ENCODE data around the gene CMTR1.
"Not testable (repeated sequence)": the region's sequence is repeated elsewhere in the genome, so short reads cannot be mapped to it uniquely, and the experiment has no call there.

The CMTR1 gene

DNA sequence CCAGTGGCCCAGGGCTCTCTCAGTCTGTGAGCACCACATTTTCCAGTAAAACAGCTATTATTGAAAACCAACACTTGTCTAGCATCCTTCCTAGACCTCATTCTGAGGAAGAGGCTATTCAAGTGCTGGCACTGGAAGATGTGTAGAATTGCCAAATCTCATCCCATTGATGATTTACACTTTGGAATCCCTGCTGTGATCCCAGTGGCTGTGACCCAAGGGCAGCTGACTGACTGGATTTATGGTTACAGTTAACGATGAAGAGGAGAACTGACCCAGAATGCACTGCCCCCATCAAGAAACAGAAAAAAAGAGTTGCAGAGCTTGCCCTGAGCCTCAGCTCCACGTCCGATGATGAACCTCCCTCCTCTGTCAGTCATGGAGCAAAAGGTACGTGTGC is 2.4 kb downstream of the CMTR1 start:
- DNase-seq, result no peak

DNA sequence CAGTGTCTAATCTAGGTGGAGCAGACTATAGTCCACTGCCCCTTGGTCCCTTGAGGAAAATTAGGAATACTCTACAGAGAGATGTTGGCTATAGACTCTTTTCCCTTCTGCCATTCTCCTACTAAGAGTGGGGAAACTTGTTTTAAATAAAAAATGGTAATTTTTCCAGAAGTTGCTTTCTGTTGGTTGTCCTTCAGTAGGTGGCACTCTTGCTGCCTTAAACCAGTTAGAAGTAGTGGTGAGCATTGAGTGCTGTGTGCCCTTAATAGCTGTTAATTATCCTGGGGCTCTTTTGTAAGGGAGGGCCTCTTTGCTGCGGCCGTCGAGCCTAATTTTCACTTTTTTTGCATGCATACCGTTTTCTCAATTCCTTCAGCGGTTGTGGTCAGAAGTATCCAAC is 2.8 kb downstream of the CMTR1 start:
- DNase-seq, result no peak

DNA sequence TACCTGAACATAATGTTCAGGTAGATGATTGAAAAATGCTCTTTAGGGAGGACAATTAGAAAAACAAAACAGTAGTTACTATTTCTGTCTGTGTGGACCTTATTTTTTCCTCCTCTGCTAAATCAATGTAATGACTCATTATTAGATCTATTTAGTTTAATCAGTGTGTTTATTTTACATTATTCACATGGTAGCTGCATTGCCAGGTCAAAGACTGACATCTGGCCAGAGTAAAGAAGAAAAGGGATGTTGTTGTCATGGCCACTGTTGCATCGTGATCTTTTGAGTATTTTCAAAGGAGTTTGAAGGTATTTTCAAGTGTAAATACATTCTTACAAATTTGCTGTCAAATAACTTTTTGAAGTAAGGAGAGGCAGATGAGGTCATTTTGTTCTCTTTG is 5.9 kb downstream of the CMTR1 start:
- DNase-seq, result no peak

DNA sequence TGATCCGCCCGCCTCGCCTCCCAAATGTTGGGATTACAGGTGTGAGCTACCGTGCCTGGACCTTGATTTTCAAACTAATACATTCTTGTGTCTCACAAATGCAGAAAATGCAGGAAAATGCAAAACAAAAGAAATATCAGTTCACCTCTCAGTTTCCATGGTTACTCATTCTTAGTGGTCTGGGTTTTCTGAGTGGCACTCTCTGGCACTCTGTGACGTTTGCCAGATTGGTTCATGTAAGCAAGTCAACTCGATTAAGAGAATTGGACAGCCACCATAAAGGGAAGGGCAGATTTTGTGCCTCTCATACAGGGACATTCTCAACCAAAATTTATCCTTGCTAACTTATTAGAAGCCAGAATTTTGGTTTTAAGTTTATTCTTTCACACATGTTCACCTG is 8.6 kb downstream of the CMTR1 start:
- no peak for DNase-seq

DNA sequence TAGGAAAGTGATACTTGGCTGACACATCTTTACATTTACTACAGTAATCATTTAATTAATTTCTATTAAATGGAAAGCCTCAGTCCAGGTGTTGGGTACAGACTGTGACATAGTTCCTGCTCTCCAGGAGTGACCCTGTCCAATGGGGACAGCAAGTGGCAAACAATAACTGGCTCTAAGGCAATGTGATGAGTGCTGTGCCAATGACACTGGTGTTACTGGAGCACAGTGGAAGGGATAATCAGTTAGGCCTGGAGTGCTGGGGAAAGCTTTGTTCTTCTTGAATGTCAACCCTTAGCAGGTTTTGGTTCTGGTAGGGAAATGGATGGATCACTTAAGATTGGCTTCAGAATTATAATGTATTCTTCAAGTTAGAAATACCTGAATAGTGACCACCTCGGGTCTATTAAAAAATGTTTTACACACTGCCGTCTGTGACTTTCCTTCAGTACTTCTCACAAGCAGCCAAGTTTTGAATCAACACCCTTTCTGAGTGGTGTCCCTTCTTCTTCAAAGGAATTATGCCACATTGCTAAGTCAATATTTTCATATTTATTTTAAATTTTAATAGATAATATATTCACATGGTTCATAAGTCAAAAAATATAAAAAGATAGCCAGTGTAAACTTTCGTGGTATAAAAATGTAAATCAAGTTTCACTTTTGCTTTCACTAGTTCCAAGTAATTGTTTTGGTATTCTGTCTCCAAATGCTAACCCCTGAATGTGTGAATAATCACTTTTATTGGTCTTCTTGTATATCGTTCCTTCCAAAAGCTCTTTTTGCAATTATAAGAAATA is 9.6 kb downstream of the CMTR1 start:
- DNase-seq, result no peak

DNA sequence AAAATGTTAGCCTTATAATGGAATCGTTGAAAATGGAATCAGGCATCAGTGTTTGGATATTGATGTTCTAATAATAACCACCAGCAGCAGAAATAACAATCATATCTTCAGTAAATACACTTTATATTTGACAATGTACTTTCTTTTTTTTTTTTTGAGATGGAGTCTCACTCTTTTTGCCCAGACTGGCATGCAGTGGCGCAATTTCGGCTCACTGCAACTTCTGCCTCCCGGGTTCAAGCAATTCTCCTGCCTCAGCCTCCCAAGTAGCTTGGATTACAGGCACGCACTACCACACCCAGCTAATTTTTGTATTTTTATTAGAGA is 10.2 kb downstream of the CMTR1 start:
- DNase-seq, result not testable (repeated sequence)

DNA sequence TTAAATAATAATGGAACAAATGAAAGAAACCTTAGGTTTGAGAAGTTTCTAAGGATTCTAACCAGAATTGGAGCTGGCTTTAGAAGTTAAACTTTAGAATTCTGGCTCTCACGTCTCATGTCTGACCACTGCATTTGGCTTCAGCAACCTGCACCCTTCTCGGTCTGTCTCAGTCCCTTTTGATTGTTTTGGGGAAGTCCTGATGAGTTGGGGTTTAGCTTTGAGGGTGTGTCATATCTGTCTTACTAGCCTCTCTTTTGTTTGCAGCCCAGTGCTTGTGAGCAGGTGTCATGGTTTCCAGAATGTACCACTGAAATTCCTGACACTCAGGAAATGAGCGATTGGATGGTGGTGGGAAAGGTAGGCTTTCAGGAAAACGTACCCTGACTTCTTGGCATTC is 17.0 kb downstream of the CMTR1 start:
- DNase-seq, result no peak

DNA sequence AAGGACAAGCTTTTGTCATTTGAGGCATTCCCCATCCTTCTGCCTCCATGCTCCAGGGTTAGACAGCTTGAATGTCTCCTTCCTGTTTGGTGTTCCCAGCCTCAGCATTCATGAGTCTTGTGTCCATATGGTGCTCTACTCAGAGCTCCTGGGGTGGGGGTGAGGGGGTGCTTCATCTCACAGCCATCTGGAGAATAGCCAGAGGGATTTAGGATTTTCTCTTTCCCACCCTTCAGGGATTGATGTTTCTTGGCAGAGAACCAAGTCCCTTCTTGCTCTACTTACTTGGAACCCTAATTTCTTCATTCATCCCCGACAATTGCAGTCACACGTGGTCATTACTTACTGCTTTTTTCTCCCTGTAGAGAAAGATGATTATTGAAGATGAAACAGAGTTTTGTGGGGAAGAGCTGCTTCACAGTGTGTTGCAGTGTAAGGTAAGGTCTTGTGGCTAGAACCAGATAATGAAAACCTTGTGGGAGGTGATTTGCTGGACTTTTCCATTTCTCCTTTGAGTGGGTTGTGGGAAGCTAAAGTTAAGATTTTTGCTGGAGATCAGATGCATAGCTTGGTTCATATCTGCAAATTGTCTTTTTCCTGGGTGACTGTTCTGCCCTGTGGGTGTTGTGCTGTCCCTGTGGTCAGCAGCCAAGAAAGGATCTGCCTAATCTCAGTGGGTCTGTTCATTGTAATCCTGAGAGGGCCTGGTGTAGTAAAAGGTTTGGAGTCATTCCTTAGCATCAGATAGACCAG is 18.6 kb downstream of the CMTR1 start:
- no peak for DNase-seq

DNA sequence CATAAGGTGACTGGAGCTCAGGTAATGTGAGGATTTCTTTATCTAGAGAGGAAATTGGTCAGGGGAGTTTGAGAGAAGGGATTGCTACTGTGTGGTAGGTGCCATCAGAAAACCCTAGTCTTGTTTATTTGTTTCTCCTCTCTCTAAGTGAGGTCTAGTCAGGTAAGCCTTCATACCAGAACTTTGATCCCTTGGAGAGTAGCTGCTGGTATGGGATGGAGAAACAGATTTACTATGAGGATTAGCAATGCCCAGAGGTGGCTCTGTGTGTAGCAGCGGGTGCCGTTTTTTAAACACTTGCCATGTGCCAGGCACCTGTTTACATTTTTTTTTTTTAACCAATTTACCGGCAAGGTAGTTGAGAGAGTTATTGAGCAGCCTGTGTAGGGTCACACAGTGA is 19.5 kb downstream of the CMTR1 start:
- DNase-seq, result no peak

DNA sequence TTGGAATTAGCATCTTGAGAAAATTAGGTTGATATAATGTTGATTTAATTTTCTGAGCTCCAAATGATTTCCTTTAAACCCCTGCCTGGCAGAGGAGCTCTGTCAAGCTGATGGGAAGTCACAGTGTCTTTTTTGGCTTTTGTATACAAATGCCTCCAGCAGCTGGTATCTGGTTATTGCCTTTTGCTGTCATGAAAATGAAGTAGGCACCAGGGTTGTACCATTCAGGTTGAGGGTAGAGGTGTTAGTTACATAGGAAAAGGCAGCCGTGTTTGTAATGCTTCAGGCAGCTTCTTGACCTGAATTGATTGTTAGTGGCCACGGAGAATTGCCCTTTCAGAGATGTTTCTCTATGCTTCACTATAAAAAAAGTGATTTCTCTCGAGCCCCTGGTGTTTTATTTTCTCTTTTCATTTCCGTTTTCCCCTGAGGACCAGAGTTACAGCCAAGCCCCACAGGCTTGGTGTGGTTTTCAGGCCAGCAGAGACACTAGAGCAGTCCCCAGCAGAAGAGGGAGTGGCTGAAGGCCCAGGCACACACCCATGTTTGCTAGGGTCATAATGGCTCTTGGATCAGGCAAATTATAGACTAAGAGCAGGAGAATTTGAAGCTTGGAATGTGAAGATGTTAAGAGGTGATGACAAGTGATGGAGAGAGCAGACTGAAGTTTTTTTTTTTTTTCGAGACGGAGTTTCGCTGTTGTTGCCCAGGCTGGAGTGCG is 21.6 kb downstream of the CMTR1 start:
- DNase-seq, result no peak

DNA sequence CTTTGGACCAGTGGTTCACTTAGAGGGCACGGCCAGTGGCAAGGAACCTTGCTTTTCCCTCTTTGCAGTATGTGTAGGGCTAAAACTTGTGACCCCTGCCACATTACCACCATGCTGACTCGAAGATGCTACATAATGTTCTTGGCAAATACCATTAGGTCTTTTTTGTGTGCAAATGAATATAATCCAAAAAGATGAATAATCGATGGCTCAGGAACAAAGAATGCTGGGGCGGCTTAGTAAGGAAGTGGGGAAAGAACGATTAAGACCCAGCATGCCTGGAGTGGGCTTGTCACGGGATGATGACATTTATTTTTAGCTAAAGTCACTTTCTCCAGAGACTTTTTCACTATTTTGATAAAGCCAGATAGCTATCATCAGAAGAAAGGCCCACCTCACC is 23.1 kb downstream of the CMTR1 start:
- DNase-seq, result peak; percentile 94

DNA sequence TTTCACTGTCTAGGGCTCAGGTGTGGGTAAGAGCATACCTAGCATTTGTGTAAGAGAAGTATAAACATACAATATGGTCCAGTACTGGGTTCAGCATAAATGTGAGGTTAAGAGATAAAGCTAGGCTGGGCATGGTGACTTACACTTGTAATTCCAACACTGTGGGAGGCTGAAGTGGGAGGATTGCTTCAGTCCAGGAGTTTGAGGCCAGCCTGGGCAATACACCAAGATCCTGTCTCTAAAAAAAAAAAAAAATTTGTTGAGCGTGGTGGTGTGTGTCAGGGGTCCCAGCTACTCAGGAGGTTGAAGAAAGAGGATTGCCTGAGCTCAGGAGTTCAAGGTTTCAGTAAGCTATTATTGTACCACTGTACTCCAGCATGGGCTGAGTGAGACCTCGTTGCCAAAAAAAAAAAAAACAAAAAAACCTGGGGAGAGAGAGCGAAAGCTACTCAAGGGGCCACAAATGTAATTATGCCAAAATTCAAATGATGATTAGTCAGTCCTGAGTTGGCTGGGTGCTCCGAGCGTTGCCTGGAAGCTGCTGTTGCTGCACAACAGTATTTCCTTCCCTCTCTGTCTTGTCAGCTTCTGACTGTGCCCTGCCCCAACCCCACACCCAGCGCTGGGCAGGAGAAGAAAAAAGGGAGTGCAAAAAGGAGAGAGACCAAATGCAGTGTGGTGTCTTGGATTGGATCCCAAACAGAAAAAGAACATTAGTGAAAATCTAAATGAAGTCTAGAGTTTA is 24.0 kb downstream of the CMTR1 start:
- DNase-seq, result peak; percentile 95

DNA sequence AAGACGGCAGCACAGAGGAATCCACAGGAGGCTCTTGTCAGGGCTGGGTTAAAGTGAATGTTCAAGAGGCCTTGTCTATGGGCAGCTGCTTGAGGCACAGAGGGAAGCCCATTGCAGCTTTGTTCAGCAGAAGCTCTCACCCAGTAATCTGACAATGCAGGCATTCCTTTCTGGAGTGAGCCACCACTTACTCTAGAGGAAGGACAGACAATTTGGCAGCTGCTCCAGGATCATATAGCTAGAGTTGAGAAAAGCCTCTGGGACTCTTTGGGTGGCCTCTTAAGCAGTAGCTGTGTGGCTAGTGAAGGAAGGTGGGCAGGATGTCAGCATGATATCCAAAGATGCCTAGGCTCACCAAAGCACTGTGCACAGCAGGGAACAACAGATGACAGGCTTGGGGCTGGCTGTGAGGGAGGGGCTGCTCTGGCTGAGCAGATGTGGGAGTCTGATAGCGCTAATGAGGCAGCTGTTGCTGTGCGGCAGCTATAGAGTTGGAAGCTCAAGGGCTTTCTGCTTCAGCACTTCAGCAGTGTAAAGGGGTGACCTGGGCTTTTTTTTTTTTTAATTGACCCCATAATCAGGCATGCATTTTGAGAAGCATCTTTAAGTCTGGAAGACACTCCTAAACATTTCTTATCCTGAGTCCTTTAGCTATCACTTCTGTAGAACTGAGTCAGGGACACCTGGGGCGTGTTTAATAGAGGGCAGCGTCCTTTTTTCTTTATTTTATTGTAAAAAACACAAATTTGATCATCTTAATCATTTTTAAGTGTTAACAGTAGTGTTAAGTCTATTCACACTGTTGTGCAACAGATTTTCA is 27.2 kb downstream of the CMTR1 start:
- DNase-seq, result no peak

DNA sequence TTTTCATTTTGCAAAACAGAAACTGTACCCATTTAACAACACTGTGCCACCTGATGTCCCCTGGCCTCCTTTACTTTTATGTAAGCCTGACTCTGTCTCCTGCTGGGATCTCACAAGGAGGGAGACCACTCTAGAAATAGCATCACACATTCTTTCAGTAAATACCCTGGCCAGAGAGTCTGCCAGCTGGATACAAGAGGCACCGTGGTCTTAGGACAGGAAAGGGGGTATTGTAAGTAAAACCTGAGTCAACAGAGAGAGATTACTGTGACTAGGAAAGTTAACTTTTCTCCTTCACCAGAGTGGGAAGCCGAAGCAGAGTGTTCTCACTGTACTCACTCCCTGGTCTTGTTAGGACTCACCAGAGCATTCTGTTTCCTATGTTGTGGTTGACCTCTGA is 27.8 kb downstream of the CMTR1 start:
- DNase-seq, result no peak

DNA sequence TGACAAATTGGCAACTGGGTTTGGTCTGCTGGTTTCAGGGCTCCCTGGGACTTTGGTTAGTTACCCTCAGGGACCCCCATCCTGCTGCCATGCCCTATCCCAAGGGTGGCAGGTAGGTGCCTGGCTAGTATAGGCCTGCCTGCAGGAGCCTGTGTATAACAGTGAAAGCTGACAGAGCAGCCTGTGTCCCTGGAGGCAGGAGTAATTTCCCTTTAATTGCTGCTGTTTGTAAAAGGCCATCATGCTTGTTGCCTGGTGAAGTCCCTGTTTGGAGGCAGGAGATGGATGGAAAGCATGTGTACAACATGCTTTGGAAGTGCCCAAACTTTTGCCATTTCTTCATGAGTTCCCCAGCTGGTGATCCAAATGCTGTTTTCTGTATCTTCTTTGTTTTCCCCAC is 30.1 kb downstream of the CMTR1 start:
- no peak for DNase-seq

DNA sequence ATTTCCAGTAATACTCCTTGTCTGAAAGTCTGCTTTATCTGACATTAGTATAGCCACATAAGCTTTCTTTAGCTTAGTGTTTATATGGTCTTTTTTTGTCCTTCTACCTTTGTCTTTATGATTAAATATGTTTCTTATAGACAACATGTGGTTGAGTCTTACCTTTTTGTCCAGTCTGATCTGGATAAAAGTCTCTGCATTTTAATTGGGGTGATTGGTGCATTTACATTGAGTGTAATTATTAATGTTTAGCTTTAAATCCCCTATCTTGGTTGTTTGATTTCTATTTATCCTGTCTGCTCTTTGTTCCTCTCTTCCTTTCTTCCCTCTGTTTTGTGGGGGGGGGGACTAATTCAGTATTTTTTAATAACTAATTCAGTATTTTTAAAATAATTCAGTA is 34.7 kb downstream of the CMTR1 start:
- DNase-seq, result no peak

DNA sequence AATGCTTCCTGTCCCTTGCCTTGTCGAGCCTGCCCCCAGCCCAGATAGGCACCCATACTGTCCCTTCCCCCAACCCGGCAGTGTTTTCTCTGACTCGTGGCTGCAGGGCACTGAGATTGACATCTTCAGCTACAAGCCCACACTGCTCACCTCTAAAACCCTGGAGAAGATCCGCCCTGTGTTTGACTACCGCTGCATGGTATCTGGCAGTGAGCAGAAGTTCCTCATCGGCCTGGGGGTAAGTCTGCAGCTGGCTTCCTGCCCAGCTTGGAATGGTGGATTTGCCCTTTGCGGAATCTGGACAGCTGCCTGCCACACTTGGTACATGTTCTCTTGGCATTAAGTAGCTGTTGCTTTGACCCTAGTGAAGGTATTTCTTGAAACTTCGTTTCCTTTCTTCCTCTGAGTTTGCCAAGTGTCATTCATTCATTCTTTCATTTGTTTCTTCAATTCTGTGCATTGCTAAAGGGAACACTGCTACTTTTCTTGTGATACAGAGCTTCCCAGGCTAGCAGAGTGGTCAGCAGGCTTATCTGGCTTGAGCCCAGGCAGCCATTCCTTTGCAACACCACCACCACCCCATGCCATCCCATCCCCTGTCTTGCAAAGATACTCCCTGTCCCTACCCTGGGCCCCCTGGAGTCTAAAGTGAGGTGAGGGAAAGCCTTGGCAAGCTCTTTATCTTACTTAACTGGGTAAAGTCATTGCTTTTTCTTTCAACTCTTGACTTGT is 40.5 kb downstream of the CMTR1 start:
- DNase-seq, result no peak

DNA sequence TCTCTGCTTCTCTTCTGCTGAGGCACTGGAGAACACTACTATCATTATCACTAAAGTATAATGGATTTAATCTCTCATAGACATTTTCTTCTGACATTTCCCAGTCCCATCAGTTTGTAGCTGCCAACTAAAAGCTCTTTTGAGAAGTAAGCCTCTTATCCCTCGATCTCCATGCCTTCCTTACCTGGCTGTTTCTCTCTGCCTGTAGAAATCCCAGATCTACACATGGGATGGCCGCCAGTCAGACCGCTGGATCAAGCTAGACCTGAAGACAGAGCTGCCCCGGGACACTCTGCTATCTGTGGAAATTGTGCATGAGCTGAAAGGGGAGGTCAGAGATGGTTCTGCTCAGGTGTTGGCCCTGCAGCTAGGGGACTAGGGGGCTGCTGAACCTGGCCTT is 41.3 kb downstream of the CMTR1 start:
- DNase-seq, result no peak

DNA sequence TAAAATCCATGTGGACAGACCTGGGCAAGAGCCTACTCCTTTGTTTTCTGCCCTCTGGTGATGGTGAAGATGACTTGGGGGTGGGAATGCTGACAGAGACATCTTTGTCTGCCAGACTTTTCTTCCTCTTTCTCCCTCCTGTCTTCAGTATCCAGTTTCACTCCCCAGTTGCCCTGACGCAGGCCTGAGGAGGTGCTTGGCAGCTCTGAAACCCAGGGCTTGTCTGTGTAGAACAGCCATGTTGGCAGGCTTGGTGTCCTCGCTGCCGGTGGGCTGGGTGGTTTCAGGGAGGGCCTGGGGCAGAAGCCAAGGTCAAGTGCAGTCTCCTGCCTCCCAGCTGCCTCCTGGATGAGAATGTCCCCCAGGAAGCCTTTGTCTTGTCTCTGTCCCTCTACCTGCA is 44.2 kb downstream of the CMTR1 start:
- no peak for DNase-seq

DNA sequence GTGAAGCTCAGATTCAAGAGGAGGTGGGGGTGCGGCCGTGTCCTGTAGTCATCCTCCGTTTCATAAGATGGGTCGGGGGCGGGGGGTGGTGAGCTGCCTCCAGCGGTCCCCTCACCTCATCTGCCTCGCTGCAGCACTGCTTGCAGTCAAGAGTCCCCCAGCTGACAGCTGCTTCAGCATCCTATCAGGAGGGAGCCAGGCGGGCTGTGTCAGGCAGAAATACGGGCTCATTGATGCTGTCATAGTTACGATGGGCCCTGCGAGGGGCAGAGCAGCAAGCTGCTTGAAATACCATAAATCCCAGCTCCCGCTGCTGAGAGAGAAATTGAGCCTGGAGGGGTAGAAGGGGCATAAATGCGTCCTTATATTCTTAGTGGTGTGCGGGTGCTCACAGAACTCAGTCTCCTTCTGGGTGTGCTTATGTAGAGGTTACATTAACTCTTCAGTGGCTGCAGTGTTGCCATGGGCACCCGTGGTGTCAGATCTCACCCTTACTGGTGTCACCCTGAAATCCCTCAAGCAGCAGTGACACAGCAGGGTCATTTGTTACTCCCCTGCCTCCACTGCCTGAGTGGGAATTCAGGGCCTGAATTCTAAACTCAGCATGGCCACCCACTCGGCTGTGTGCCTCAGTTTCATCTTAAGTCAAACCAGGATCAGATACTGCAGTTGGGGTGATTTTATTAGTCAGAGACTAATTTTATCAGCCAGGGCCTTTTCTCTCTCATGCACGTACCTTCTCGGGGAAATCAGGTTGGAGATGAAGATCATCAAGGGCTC is 44.8 kb downstream of the CMTR1 start:
- DNase-seq, result no peak

DNA sequence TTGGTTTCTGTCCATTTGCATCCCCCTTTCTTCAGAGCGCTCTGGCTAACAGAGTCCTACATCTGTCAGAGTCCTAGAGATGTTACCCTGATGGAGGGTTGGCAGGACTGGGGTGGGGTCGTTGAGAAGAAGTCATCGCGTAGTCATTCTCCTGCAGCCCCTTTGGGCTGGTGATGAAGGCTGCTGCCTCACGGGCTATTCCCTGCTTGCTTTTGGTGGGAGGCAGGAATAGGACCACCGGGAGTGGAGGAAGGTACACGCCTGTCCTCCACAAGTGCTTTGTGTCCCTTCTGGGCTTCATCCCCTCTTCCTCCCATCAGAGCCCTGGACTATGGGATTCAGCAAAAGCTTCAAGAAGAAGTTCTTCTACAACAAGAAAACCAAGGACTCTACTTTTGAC is 45.8 kb downstream of the CMTR1 start:
- no peak for DNase-seq
